Stomach (tissue), 4 donors: Measurements from ENCODE around the gene SIRPB2.

Source experiments
- POLR2A ChIP-seq, 4 donors: fragments of 450-650 bp; IDR thresholded peaks; one replicate each; pipeline ENCODE4 v1.6.1; 2016; ENCODE audit warnings: antibody characterized with exemption in 4 of 4, control low read depth in 2 of 4, mild to moderate bottlenecking in 1 of 4, moderate library complexity in 1 of 4
- POLR2AphosphoS5 ChIP-seq, 3 donors: sonication (generic); formaldehyde crosslinking; IDR thresholded peaks; one replicate each; pipeline ENCODE4 v1.6.1; 2016; ENCODE audit warnings: antibody characterized with exemption in 3 of 3
- TF ChIP-seq, protein P1 (sequence below), 7 experiments: fragments of 450-650 bp in 4 of 7; fragments of 200-600 bp in 3 of 7; sonication (generic) in 3 of 7; IDR thresholded peaks; one replicate each; pipeline ENCODE4 v1.5.1; 2016 to 2019; ENCODE audit warnings: antibody characterized with exemption in 7 of 7, control low read depth in 2 of 7, mild to moderate bottlenecking in 1 of 7

DNA sequence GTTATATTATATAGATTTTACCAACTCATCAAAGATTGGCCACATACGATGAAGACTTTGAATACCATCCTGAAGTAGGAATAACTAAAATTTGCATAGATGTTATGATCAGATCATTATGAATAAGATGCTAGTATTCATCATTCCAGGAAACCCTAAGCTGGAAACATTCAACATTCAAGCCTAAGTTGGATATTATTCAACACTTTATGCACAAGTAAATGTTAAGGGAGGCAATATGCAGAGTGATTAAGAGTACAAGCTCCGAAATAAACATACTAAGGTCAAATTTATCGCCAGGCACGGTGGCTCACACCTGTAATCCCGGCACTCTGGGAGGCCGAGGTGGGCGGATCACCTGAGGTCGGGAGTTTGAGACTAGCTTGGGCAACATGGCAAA is 55.0 kb downstream of the SIRPB2 start:
- TF ChIP-seq, protein P1, sequence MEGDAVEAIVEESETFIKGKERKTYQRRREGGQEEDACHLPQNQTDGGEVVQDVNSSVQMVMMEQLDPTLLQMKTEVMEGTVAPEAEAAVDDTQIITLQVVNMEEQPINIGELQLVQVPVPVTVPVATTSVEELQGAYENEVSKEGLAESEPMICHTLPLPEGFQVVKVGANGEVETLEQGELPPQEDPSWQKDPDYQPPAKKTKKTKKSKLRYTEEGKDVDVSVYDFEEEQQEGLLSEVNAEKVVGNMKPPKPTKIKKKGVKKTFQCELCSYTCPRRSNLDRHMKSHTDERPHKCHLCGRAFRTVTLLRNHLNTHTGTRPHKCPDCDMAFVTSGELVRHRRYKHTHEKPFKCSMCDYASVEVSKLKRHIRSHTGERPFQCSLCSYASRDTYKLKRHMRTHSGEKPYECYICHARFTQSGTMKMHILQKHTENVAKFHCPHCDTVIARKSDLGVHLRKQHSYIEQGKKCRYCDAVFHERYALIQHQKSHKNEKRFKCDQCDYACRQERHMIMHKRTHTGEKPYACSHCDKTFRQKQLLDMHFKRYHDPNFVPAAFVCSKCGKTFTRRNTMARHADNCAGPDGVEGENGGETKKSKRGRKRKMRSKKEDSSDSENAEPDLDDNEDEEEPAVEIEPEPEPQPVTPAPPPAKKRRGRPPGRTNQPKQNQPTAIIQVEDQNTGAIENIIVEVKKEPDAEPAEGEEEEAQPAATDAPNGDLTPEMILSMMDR (IDR thresholded peaks at IDR 0.05) = no peak
- TF ChIP-seq POLR2A (IDR thresholded peaks at IDR 0.05) (no peak), POLR2AphosphoS5 (IDR thresholded peaks at IDR 0.05) (no peak)
